Measurements from ENCODE around the gene ZNF526. TPM values are rescaled to one million over a fixed set of nuclear protein-coding genes. Genes with fewer than 3 reads are reported as not detected.

The ZNF526 gene
- total and polyA plus RNA-seq, 7 donors: 2.2 to 6.8 (median 3.9) TPM

DNA sequence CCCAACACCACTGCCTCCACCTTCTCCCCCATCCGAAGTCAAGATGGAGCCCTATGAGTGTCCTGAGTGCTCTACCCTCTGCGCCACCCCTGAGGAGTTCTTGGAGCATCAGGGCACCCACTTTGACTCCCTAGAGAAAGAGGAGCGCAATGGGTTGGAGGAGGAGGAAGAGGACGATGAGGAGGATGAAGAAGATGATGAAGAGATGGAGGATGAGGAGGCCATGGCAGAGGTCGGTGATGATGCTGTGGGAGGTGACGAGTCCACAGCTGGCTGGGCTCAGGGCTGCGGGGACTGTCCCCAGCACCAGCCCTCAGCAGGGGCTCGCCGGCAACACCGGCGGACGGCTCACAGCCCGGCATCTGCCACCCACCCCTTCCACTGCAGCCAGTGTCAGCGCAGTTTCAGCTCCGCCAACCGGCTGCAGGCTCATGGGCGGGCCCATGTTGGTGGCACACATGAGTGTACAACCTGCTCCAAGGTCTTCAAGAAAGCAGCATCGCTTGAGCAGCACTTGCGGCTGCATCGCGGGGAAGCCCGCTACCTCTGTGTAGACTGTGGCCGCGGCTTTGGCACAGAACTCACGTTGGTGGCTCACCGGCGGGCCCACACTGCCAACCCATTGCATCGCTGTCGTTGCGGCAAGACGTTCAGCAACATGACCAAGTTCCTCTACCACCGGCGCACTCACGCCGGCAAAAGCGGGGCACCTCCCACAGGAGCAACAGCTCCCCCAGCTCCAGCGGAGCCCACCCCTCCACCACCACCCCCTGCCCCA, 5.0 kb downstream of the ZNF526 start:
- intact Hi-C loops (cut with DNase I): no loop called here
- 95 to 96% methylated on average over 37 of the region's 37 CpGs for WGBS, 2 donors
- Histone ChIP-seq H3K36me3 (peaks cover 23 to 60% (median 29%) of the 10 kb centered on the region in 4 donors), H3K9me3 (no peaks in the 10 kb centered on the region), H3K4me3 (no peak overlapping the region), H3K27ac (no peak overlapping the region), H3K27me3 (no peaks in the 10 kb centered on the region), H3K4me1 (peaks cover 0 to 19% (median 14%) of the 10 kb centered on the region in 4 donors)
- DNase-seq: no peak
- TF ChIP-seq, protein P1, sequence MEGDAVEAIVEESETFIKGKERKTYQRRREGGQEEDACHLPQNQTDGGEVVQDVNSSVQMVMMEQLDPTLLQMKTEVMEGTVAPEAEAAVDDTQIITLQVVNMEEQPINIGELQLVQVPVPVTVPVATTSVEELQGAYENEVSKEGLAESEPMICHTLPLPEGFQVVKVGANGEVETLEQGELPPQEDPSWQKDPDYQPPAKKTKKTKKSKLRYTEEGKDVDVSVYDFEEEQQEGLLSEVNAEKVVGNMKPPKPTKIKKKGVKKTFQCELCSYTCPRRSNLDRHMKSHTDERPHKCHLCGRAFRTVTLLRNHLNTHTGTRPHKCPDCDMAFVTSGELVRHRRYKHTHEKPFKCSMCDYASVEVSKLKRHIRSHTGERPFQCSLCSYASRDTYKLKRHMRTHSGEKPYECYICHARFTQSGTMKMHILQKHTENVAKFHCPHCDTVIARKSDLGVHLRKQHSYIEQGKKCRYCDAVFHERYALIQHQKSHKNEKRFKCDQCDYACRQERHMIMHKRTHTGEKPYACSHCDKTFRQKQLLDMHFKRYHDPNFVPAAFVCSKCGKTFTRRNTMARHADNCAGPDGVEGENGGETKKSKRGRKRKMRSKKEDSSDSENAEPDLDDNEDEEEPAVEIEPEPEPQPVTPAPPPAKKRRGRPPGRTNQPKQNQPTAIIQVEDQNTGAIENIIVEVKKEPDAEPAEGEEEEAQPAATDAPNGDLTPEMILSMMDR (IDR thresholded peaks at IDR 0.05): no peak
- no peak for TF ChIP-seq POLR2A (IDR thresholded peaks at IDR 0.05)
- TF ChIP-seq EP300 (IDR thresholded peaks at IDR 0.05): no peak
- TF ChIP-seq POLR2AphosphoS5 (IDR thresholded peaks at IDR 0.05): no peak

DNA sequence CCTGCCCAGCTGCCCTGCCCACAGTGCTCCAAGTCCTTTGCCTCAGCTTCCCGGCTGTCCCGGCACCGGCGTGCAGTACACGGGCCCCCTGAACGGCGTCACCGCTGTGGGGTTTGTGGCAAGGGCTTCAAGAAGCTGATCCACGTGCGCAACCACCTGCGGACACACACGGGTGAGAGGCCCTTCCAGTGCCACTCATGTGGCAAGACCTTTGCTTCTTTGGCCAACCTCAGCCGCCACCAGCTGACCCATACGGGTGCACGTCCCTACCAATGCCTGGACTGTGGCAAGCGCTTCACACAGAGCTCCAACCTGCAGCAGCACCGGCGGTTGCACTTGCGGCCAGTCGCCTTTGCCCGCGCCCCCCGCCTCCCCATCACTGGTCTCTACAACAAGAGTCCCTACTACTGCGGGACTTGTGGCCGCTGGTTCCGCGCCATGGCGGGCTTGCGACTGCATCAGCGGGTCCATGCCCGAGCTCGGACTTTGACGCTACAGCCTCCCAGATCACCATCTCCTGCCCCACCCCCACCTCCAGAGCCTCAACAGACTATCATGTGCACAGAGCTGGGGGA, 5.7 kb downstream of the ZNF526 start:
- Histone ChIP-seq H3K36me3 (peaks cover 23 to 67% (median 29%) of the 10 kb centered on the region in 4 donors), H3K27ac (no peak overlapping the region), H3K4me1 (peaks cover 0 to 22% (median 10%) of the 10 kb centered on the region in 4 donors), H3K4me3 (no peak overlapping the region), H3K9me3 (no peaks in the 10 kb centered on the region), H3K27me3 (no peaks in the 10 kb centered on the region)
- intact Hi-C loops (cut with DNase I): no loop called here
- DNase-seq: no peak
- TF ChIP-seq EP300 (IDR thresholded peaks at IDR 0.05): no peak
- WGBS, 2 donors: 96 to 97% methylated on average over 33 of the region's 33 CpGs

DNA sequence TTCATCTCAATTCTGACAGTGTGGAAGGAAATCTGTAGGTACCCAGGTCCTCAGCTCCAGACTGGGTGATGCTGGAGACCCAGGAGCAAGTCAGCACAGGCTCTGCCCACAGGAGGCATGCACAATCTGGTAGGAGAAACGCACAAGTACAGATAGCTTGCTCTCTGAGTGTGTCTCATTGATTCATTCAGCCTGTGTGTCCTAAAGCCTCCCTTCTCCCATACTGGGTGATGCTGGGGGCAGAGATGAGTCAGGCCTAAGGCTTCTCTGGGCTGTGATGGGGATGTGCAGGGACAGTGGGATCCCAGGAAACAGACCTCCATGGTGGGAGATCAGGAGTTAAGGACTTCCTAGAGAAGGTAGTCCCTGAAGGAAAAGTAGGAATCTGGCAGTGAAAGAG, 6.8 kb downstream of the ZNF526 start:
- intact Hi-C loops (cut with DNase I): no loop called here
- H3K4me1 ChIP-seq: peaks cover 0 to 12% (median 0%) of the 10 kb centered on the region in 4 donors
- no peak for DNase-seq
- H3K36me3 ChIP-seq: peaks cover 31 to 78% (median 35%) of the 10 kb centered on the region in 4 donors
- WGBS, 2 donors: 91 to 94% methylated on average over 1 of the region's 1 CpG
- no peak overlapping the region for H3K27ac ChIP-seq
- H3K9me3 ChIP-seq: no peaks in the 10 kb centered on the region
- H3K4me3 ChIP-seq: no peak overlapping the region
- H3K27me3 ChIP-seq: no peaks in the 10 kb centered on the region
- TF ChIP-seq, protein P1 (IDR thresholded peaks at IDR 0.05): no peak
- TF ChIP-seq POLR2A (IDR thresholded peaks at IDR 0.05) (no peak), EP300 (IDR thresholded peaks at IDR 0.05) (no peak), POLR2AphosphoS5 (IDR thresholded peaks at IDR 0.05) (no peak)

DNA sequence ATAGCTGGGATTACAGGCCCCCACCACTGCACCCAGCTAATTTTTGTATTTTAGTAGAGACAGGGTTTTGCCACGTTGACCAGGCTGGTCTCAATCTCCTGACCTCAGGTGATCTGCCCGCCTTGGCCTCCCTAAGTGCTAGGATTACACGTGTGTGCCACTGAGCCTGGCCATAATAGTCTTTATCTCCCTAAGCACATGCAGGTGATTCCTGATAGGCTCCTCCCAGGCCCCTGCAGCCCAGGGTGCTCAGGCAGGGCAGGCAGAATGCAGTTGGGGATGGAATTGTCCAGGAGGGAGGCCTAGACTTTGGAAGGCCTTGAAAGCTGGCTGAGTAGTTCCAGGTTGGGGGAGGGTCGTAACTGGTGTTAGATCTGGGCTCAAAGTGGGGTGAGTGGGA, 8.5 kb downstream of the ZNF526 start:
- intact Hi-C loops (cut with DNase I): no loop called here
- H3K4me3 ChIP-seq: no peak overlapping the region
- TF ChIP-seq POLR2AphosphoS5 (IDR thresholded peaks at IDR 0.05) (no peak), POLR2A (IDR thresholded peaks at IDR 0.05) (no peak), EP300 (IDR thresholded peaks at IDR 0.05) (no peak)
- TF ChIP-seq, protein P1 (IDR thresholded peaks at IDR 0.05): no peak
- no peaks in the 10 kb centered on the region for H3K9me3 ChIP-seq
- 79 to 86% methylated on average over 4 of the region's 4 CpGs for WGBS, 2 donors
- H3K27me3 ChIP-seq: no peaks in the 10 kb centered on the region
- DNase-seq: no peak
- H3K27ac ChIP-seq: no peak overlapping the region
- H3K36me3 ChIP-seq: peaks cover 33 to 95% (median 49%) of the 10 kb centered on the region in 4 donors
- peaks cover 0 to 12% (median 0%) of the 10 kb centered on the region in 4 donors for H3K4me1 ChIP-seq

DNA sequence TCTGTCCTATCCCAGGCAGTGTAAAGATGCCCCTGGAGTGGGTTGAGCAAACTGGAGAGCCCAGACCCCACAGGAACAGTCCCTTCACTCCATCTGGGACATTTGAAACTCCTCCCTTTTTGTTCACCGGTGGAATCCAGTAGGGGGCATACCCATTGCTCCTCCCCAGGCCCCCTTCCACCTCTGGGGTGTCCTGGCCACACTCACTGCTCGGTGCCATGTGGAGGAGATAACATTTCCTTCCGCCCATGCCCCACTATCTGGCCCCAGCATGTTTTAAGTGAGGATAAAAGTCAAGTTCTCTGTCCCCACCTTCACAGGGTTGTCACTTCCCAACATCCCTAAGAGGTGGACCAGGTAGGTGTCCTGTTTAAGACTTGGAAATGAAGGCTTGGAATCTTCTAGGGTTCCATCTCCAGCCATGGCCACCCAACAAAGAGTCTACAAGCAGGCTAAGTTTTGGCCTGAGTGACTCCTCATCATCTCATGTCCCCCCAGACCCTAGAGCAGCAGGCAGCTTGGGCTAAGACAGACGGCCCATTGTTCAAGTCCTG, 9.3 kb downstream of the ZNF526 start:
- peaks cover 40 to 99% (median 53%) of the 10 kb centered on the region in 4 donors for H3K36me3 ChIP-seq
- H3K27me3 ChIP-seq: no peaks in the 10 kb centered on the region
- 82 to 85% methylated on average over 4 of the region's 4 CpGs for WGBS, 2 donors
- DNase-seq: no peak
- peaks cover 0 to 12% (median 0%) of the 10 kb centered on the region in 4 donors for H3K4me1 ChIP-seq
- H3K27ac ChIP-seq: no peak overlapping the region
- H3K4me3 ChIP-seq: no peak overlapping the region
- intact Hi-C loops (cut with DNase I): no loop called here
- TF ChIP-seq, protein P1 (IDR thresholded peaks at IDR 0.05): no peak
- TF ChIP-seq POLR2A (IDR thresholded peaks at IDR 0.05) (no peak), EP300 (IDR thresholded peaks at IDR 0.05) (no peak), POLR2AphosphoS5 (IDR thresholded peaks at IDR 0.05) (no peak)
- no peaks in the 10 kb centered on the region for H3K9me3 ChIP-seq
